Measurements from ENCODE around the gene TRIM14. TPM values are rescaled to one million over a fixed set of nuclear protein-coding genes. Genes with fewer than 3 reads are reported as not detected.

The TRIM14 gene
- total RNA-seq, 3 donors from 2014 or later: 8.8 to 14.9 (median 14.6) TPM

- Histone ChIP-seq H3K9me3 (no peaks in the 10 kb centered on the region), H3K27me3 (no peaks in the 10 kb centered on the region), H3K4me3 (no peak overlapping the region), H3K36me3 (no peaks in the 10 kb centered on the region), H3K27ac (no peak overlapping the region), H3K4me1 (no peaks in the 10 kb centered on the region)
- DNase-seq (ENCODE audit: low spot score in 2 of 2): no peak
- intact Hi-C loops (cut with DNase I; ENCODE audit: low total_unique reads): no loop called here
- TF ChIP-seq POLR2AphosphoS5 (IDR thresholded peaks at IDR 0.05): no peak
- TF ChIP-seq CTCF (IDR thresholded peaks at IDR 0.05): no peak
- no peak for TF ChIP-seq POLR2A (IDR thresholded peaks at IDR 0.05)
Observed at GRCh38 chr9:98043915-98044314, 75.1 kb downstream of the TRIM14 start.

DNA sequence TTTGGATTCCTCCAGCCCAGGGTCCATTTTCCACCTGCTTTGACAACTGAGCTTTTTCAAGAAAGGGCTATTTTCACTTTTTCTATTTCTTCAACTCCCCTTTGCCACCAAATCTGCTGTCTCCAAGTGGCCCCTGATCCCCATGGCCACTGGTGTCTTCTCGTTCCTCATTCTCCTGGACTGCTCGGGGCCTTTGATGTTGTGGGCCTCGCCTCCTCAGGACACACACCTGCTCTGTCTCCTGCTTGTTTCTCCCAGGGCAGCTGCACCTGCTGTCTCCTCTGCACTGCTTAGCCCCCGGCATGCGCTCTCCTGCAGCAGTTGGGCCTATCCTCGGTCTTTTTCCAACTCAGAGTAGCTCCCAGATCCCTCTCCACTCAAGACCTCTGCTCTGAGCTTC is 78.8 kb downstream of the TRIM14 start:
- no peaks in the 10 kb centered on the region for H3K36me3 ChIP-seq
- H3K4me1 ChIP-seq: no peaks in the 10 kb centered on the region
- H3K27ac ChIP-seq: no peak overlapping the region
- DNase-seq (ENCODE audit: low spot score in 2 of 2): no peak
- TF ChIP-seq CTCF (IDR thresholded peaks at IDR 0.05): no peak
- no peak for TF ChIP-seq POLR2A (IDR thresholded peaks at IDR 0.05)
- TF ChIP-seq POLR2AphosphoS5 (IDR thresholded peaks at IDR 0.05): no peak
- H3K9me3 ChIP-seq: no peaks in the 10 kb centered on the region
- H3K27me3 ChIP-seq: no peaks in the 10 kb centered on the region
- intact Hi-C loops (cut with DNase I; ENCODE audit: low total_unique reads): no loop called here
- no peak overlapping the region for H3K4me3 ChIP-seq

DNA sequence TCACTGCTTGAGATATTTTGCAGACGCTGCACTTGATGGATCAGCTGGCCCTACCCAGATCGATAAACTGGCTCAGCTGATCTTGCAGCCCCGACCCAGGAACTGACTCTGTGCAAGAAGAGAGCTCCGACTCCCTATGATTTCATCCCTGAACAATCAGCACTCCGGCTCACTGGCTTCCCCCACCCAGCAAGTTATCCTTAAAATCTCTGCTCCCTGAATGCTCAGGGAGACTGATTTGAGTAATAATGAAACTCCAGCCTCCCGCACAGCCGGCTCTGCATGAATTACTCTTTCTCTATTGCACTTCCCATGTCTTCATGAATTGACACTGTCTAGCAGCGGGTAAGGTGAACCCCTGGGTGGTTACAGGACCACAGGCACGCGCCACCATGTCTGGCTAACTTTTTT is 79.4 kb downstream of the TRIM14 start:
- H3K4me1 ChIP-seq: no peaks in the 10 kb centered on the region
- H3K4me3 ChIP-seq: no peak overlapping the region
- H3K36me3 ChIP-seq: no peaks in the 10 kb centered on the region
- intact Hi-C loops (cut with DNase I; ENCODE audit: low total_unique reads): no loop called here
- H3K27ac ChIP-seq: no peak overlapping the region
- no peaks in the 10 kb centered on the region for H3K9me3 ChIP-seq
- DNase-seq (ENCODE audit: low spot score in 2 of 2): no peak
- TF ChIP-seq CTCF (IDR thresholded peaks at IDR 0.05) (no peak), POLR2A (IDR thresholded peaks at IDR 0.05) (no peak), POLR2AphosphoS5 (IDR thresholded peaks at IDR 0.05) (no peak)
- H3K27me3 ChIP-seq: no peaks in the 10 kb centered on the region

DNA sequence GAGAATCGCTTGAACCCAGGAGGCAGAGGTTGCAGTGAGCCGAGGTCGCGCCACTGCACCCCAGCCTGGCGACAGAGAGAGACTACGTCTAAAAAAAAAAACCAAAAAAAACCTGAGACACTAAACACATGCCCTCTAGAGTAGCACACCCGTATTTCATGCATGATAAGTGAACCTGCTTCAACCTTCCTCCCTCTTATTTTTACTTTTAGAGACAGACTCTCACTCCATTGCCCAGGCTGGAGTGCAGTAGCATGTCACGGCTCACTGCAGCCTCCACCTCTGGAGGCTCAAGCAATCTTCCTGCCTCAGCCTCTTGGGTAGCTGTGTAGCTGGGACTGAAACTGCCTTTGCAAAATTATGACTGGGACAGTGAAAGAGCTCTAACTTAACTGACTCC is 80.1 kb downstream of the TRIM14 start:
- DNase-seq (ENCODE audit: low spot score in 2 of 2): no peak
- no peak for TF ChIP-seq CTCF (IDR thresholded peaks at IDR 0.05)
- no peak for TF ChIP-seq POLR2AphosphoS5 (IDR thresholded peaks at IDR 0.05)
- TF ChIP-seq POLR2A (IDR thresholded peaks at IDR 0.05): no peak
- H3K4me3 ChIP-seq: no peak overlapping the region
- no peaks in the 10 kb centered on the region for H3K27me3 ChIP-seq
- no peaks in the 10 kb centered on the region for H3K36me3 ChIP-seq
- no peaks in the 10 kb centered on the region for H3K9me3 ChIP-seq
- no peak overlapping the region for H3K27ac ChIP-seq
- intact Hi-C loops (cut with DNase I; ENCODE audit: low total_unique reads): no loop called here
- no peaks in the 10 kb centered on the region for H3K4me1 ChIP-seq

GRCh38 chr9:98037357-98037756 is 81.7 kb downstream of the TRIM14 start:
- intact Hi-C loops (cut with DNase I; ENCODE audit: low total_unique reads): no loop called here
- peak overlapping the region in 1 of 2 donors; percentile 29 for H3K27ac ChIP-seq
- TF ChIP-seq POLR2AphosphoS5 (IDR thresholded peaks at IDR 0.05) (no peak), CTCF (IDR thresholded peaks at IDR 0.05) (no peak), POLR2A (IDR thresholded peaks at IDR 0.05) (no peak)
- no peaks in the 10 kb centered on the region for H3K36me3 ChIP-seq
- no peak overlapping the region for H3K4me3 ChIP-seq
- no peaks in the 10 kb centered on the region for H3K4me1 ChIP-seq
- H3K9me3 ChIP-seq: no peaks in the 10 kb centered on the region
- no peaks in the 10 kb centered on the region for H3K27me3 ChIP-seq
- no peak for DNase-seq (ENCODE audit: low spot score in 2 of 2)

Measured in breast epithelium (tissue), 4 donors.